Small intestine (tissue), 7 donors: ENCODE results near the gene BRIP1. TPM values are rescaled to one million over a fixed set of nuclear protein-coding genes. Genes with fewer than 3 reads are reported as not detected.

ENCODE experiments used
- DNase-seq, 2 donors: peaks; one replicate each; pipeline versions ENCODE4 v3.0.0 to v3.0.0-alpha.2; 2013
- FAIRE-seq: peaks from 2 replicates; lab custom pipeline; 2012; peaks lifted over from hg19 to GRCh38; lab: Jason Lieb, UNC
- H3K27ac ChIP-seq, 3 donors: one replicate each; pipeline ENCODE4 v1.5.1; 2013; ENCODE audit warnings: low read length in 2 of 3, mild to moderate bottlenecking in 2 of 3, control low read depth in 1 of 3, inconsistent platforms in 1 of 3, low read depth in 1 of 3, moderate library complexity in 1 of 3
- H3K27me3 ChIP-seq, 3 donors: one replicate each; pipeline ENCODE4 v1.6.1; 2013; ENCODE audit warnings: low read length in 3 of 3, inconsistent platforms in 1 of 3; ENCODE audit not compliant: control insufficient read depth in 3 of 3, insufficient read depth in 3 of 3
- H3K36me3 ChIP-seq, 3 donors: one replicate each; pipeline ENCODE4 v1.6.1; 2013; ENCODE audit warnings: low read length in 3 of 3, inconsistent platforms in 1 of 3, low read depth in 1 of 3, mild to moderate bottlenecking in 1 of 3, moderate library complexity in 1 of 3; ENCODE audit not compliant: control insufficient read depth in 3 of 3, insufficient read depth in 2 of 3
- H3K4me1 ChIP-seq, 3 donors: one replicate each; pipeline ENCODE4 v1.6.1; 2013; ENCODE audit warnings: low read length in 2 of 3, inconsistent platforms in 1 of 3, low read depth in 1 of 3, mild to moderate bottlenecking in 1 of 3, moderate library complexity in 1 of 3; ENCODE audit not compliant: control insufficient read depth in 3 of 3, insufficient read depth in 2 of 3
- H3K4me3 ChIP-seq, 3 donors: one replicate each; pipeline ENCODE4 v1.5.1; 2013; ENCODE audit warnings: low read length in 3 of 3, control low read depth in 1 of 3, inconsistent platforms in 1 of 3, low read depth in 1 of 3, mild to moderate bottlenecking in 1 of 3, moderate library complexity in 1 of 3
- H3K9me3 ChIP-seq, 2 donors: one replicate each; pipeline ENCODE4 v1.6.1; 2013; ENCODE audit warnings: low read depth in 1 of 2, low read length in 1 of 2; ENCODE audit not compliant: control insufficient read depth in 2 of 2, insufficient read depth in 1 of 2
- WGBS, 3 donors: extraction: QIAGEN DNeasy Blood & Tissue Kit; methylation state at CpG; one replicate each; pipeline ENCODE4 v1.1.7; 2013; 5-methylcytosine and 5-hydroxymethylcytosine counted together
- polyA plus RNA-seq, 4 donors: library from polyadenylated mRNA; stranded (reverse) in 3 of 4; unstranded in 1 of 4; fragments of 200-250 nt in 3 of 4; fragments of 120-200 nt in 1 of 4; gene quantifications; one replicate each; pipeline versions ENCODE4 v1.2.1 to v1.2.3, GENCODE V29; 2013
- donor health status: healthy with polysubstance abuse.
- donor health status: control.
- donor health status: control.
- donor health status: Bipolar disorder and iron deficiency.
- donor health status: healthy.

BRIP1 gene
- polyA plus RNA-seq, 4 donors, result 0.27 to 6.4 (median 1.3) TPM

DNA sequence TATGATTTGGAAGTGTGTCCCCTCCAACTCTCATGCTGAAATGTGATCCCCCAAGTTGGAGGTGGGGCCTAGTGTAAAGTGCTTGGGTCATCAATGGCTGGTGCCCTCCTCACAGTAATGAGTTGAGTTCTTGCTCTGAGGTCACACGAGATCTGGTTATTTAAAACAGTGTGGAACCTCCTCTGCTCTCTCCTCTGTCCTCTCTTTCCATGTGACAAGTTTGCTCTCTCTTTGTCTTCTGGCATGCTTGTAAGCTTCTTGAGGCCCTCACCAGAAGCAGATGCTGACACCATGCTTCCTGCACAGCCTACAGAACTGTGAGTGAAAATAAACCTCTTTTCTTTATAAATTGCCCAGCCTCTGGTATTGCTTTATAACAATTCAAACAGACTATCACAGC lies 19.9 kb downstream of the BRIP1 start:
- Histone ChIP-seq H3K27ac (no peak overlapping the region), H3K4me3 (no peak overlapping the region), H3K4me1 (no peaks in the 10 kb centered on the region), H3K27me3 (no peaks in the 10 kb centered on the region), H3K36me3 (peaks cover 0 to 7% (median 0%) of the 10 kb centered on the region in 3 donors), H3K9me3 (no peaks in the 10 kb centered on the region)
- DNase-seq (no peak), FAIRE-seq (no peak)
- 96 to 100% (median 100%) methylated on average over 1 of the region's 1 CpG for WGBS, 3 donors

DNA sequence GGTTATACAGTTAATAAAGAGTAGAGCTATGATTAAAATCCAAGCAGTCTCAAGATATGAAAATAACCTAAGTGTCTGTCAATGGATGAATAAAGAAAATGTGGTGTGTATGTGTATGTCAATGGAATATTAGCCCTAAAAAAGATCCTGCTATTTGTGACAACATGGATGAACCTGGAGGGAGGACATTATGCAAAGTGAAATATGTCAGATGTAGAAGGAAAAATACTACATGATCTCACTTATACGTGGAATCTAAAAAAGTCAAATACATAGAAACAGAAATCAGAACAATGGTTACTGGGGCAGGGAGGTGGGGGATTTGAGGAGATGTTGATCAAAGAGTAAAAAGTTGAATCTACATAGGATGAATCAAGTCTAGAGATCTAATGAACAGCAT lies 20.4 kb downstream of the BRIP1 start:
- DNase-seq, result no peak
- Histone ChIP-seq H3K4me3 (no peak overlapping the region), H3K4me1 (no peaks in the 10 kb centered on the region), H3K36me3 (peaks cover 0 to 4% (median 0%) of the 10 kb centered on the region in 3 donors), H3K9me3 (no peaks in the 10 kb centered on the region), H3K27ac (no peak overlapping the region), H3K27me3 (no peaks in the 10 kb centered on the region)
- no peak for FAIRE-seq
- 97 to 100% (median 100%) methylated on average over 1 of the region's 1 CpG for WGBS, 3 donors

DNA sequence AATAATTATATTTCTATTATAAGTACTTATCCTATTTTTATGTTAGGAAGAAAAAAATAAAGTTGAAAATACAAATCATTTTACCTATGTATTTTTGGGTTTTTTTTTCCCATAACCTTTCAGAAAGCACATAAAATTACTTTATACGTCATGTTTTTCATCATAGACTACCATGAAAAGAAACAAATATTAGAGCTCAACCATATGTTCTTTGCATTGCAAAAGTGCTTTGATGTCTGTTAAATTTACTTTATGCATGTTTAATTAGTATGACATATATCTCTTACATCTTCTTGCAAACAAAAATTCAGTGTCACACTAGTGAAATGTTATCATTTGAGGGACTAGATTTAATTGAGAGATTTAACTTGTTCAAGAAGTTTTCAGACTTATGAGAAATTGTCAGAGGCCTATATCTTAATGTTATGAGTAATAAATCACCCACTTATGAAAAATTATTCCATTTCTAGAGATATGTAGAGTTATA lies 24.0 kb downstream of the BRIP1 start:
- WGBS, 3 donors, result 94 to 98% (median 98%) methylated on average over 1 of the region's 1 CpG
- Histone ChIP-seq H3K9me3 (no peaks in the 10 kb centered on the region), H3K4me3 (no peak overlapping the region), H3K36me3 (no peaks in the 10 kb centered on the region), H3K4me1 (no peaks in the 10 kb centered on the region), H3K27me3 (no peaks in the 10 kb centered on the region), H3K27ac (no peak overlapping the region)
- FAIRE-seq (peak; percentile 19), DNase-seq (no peak)

DNA sequence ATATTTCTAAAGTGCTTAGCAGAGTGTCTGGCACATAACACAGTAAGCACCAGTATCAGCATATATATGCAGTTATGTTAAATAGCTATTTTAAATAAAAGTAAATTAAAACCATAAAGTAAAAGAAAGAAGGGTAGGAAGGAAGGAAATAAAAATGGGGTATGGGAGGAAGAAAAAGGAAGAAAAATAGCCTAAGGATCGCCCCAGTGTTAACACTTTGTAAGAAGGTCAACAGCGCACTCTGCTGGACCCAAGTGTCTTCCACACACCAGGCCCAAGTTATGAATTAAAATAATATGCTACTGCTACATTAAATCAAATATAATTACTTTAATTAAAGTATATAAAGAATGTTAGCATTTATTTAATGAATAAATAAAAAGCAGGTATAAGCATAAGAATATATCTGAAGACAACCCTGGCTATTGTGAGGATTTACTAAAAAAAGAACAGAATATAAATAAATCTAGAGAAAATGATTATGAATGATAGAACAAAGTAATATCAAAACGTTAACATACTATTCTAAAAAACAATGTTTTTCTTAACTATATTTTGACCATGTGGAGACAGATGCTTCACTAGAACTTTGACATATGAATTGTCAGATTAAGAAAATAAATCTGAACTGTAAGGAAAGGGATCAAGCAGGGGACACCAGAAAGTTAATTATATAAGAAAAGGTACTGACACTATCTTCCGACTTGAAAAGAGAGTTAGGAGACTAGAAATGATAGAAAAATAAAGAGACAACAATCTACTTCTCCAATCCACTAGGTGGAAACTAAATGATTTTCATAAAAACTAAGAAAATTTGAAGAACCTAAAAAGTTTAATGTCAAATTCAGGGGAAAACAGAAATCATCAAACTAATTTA lies 25.9 kb downstream of the BRIP1 start:
- no peak overlapping the region for H3K4me3 ChIP-seq
- H3K9me3 ChIP-seq, result no peaks in the 10 kb centered on the region
- H3K27me3 ChIP-seq, result no peaks in the 10 kb centered on the region
- DNase-seq, result peak; percentile 67 to 74
- FAIRE-seq, result no peak
- H3K36me3 ChIP-seq, result no peaks in the 10 kb centered on the region
- no peaks in the 10 kb centered on the region for H3K4me1 ChIP-seq
- WGBS, 3 donors, result 57 to 60% (median 60%) methylated on average over 4 of the region's 4 CpGs
- no peak overlapping the region for H3K27ac ChIP-seq

GRCh38 chr17:61836266-61837174 lies 26.8 kb downstream of the BRIP1 start:
- 88 to 93% (median 91%) methylated on average over 3 of the region's 3 CpGs for WGBS, 3 donors
- H3K36me3 ChIP-seq, result no peaks in the 10 kb centered on the region
- no peaks in the 10 kb centered on the region for H3K9me3 ChIP-seq
- no peak for DNase-seq
- no peaks in the 10 kb centered on the region for H3K27me3 ChIP-seq
- H3K4me3 ChIP-seq, result no peak overlapping the region
- no peak overlapping the region for H3K27ac ChIP-seq
- no peaks in the 10 kb centered on the region for H3K4me1 ChIP-seq
- no peak for FAIRE-seq

GRCh38 chr17:61835606-61836005 lies 27.7 kb downstream of the BRIP1 start:
- H3K27me3 ChIP-seq, result no peaks in the 10 kb centered on the region
- no peak overlapping the region for H3K4me3 ChIP-seq
- WGBS, 3 donors, result 87 to 96% (median 89%) methylated on average over 1 of the region's 1 CpG
- H3K4me1 ChIP-seq, result no peaks in the 10 kb centered on the region
- no peaks in the 10 kb centered on the region for H3K9me3 ChIP-seq
- DNase-seq (no peak), FAIRE-seq (no peak)
- H3K36me3 ChIP-seq, result no peaks in the 10 kb centered on the region
- no peak overlapping the region for H3K27ac ChIP-seq

- no peaks in the 10 kb centered on the region for H3K36me3 ChIP-seq
- no peak overlapping the region for H3K4me3 ChIP-seq
- no peak for DNase-seq
- 96 to 100% (median 98%) methylated on average over 2 of the region's 2 CpGs for WGBS, 3 donors
- no peak for FAIRE-seq
- no peaks in the 10 kb centered on the region for H3K9me3 ChIP-seq
- no peaks in the 10 kb centered on the region for H3K4me1 ChIP-seq
- no peaks in the 10 kb centered on the region for H3K27me3 ChIP-seq
- H3K27ac ChIP-seq, result no peak overlapping the region
Observed at GRCh38 chr17:61834610-61835009, 28.7 kb downstream of the BRIP1 start.

DNA sequence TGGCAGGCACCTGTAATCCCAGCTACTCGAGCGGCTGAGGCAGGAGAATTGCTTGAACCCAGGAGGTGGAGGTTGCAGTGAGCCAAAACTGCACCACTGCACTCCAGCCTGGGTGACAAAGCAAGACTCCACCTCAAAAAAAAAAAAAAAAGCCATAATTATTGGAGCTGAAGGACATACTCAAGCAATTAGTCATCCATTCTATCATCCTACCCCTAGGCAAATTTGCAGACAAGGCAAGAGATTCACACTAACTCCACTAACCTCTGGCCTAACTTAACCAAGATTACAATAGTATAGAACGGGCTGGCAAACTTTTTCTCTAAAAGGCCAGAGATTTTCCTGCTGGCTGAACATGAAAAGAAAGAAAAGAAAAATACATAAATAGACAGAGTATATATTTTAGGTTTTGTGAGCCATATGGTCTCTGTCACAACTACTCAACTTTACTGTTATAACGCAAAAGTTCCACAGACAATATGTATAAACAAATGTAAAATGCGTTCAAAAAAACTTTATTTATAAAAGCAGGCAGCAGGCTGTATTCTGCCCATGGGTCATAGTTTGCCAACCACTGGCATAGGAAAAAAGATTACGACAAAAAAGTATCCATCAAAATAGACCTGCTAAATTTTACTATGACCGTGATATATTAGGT lies 29.7 kb downstream of the BRIP1 start:
- H3K27ac ChIP-seq, result no peak overlapping the region
- H3K4me1 ChIP-seq, result no peaks in the 10 kb centered on the region
- 87 to 94% (median 93%) methylated on average over 7 of the region's 7 CpGs for WGBS, 3 donors
- H3K4me3 ChIP-seq, result no peak overlapping the region
- FAIRE-seq (no peak), DNase-seq (no peak)
- H3K9me3 ChIP-seq, result no peaks in the 10 kb centered on the region
- no peaks in the 10 kb centered on the region for H3K27me3 ChIP-seq
- no peaks in the 10 kb centered on the region for H3K36me3 ChIP-seq
